GM12878 (cell line): ENCODE results near the gene ACP3. TPM values are rescaled to one million over a fixed set of nuclear protein-coding genes. Genes with fewer than 3 reads are reported as not detected.

Source experiments
- ATAC-seq: fragments of 200-7000 bp; cut with Tn5 transposase; 3 replicates; pipeline ENCODE4 v1.9.1; 2020; ENCODE audit warnings: mild to moderate bottlenecking, moderate library complexity
- BruUV-seq: library from RNA; stranded (reverse); fragments of 400-500 nt; replicated peaks from 2 replicates; lab custom pipeline; 2021; lab: Mats Ljungman, UMichigan
- CTCF ChIA-PET: fragments of 300-600 bp; sonication (Branson Sonifier 250); formaldehyde crosslinking; extraction: SDS; loops from one replicate; lab custom pipeline; 2021; ENCODE audit warnings: inconsistent platforms; lab: Yijun Ruan, JAX
- POLR2A ChIA-PET: fragments of 350-600 bp; formaldehyde crosslinking; extraction: SDS; loops from one replicate; lab custom pipeline; 2021; ENCODE audit warnings: inconsistent platforms; lab: Charles Lee
- RAD21 ChIA-PET: fragments of 300-600 bp; sonication (Branson Sonifier 250); formaldehyde crosslinking; loops from one replicate; lab custom pipeline; 2023; ENCODE audit warnings: antibody characterized with exemption; ENCODE audit not compliant: unreplicated experiment; lab: Charles Lee
- SMC1A ChIA-PET: fragments of 300-600 bp; sonication (Branson Sonifier 250); formaldehyde crosslinking; loops from one replicate; lab custom pipeline; 2023; ENCODE audit not compliant: unreplicated experiment, uncharacterized antibody; lab: Charles Lee
- DNase-seq: peaks from one replicate; pipeline ENCODE4 v3.0.0-alpha.2; 2011; ENCODE audit warnings: low read depth, low spot score
- FAIRE-seq: peaks from 3 replicates; lab custom pipeline; 2011; peaks lifted over from hg19 to GRCh38; lab: Jason Lieb, UNC
- H2AFZ ChIP-seq: 2 replicates; pipeline ENCODE4 v1.6.0; 2011; ENCODE audit warnings: low read depth, low read length, control low read depth; ENCODE audit not compliant: control insufficient read depth
- H3K27ac ChIP-seq: 2 replicates; pipeline ENCODE4 v1.5.1; 2011; ENCODE audit warnings: control low read depth; ENCODE audit not compliant: control insufficient read depth, insufficient read depth
- H3K27me3 ChIP-seq, 2 experiments: replicated peaks in 1 of 2; 2 replicates each; pipeline versions ENCODE4 v1.6.0 to v1.6.1; 2011; ENCODE audit warnings: low read length in 1 of 2; ENCODE audit not compliant: control insufficient read depth in 2 of 2, insufficient read depth in 2 of 2
- H3K36me3 ChIP-seq, 2 experiments: 2 replicates each; pipeline ENCODE4 v1.5.1; 2011; ENCODE audit warnings: low read length in 1 of 2; ENCODE audit not compliant: control insufficient read depth in 2 of 2, insufficient read depth in 2 of 2
- H3K4me1 ChIP-seq: 2 replicates; pipeline ENCODE4 v1.6.1; 2011; ENCODE audit warnings: mild to moderate bottlenecking, low read length, moderate library complexity, mixed read lengths; ENCODE audit not compliant: control insufficient read depth, insufficient read depth
- H3K4me2 ChIP-seq: 2 replicates; pipeline ENCODE4 v1.6.0; 2011; ENCODE audit warnings: control low read depth; ENCODE audit not compliant: control insufficient read depth, insufficient read depth
- H3K4me3 ChIP-seq: fragments of 200-600 bp; sonication (generic); 2 replicates; pipeline ENCODE4 v1.5.1; 2016
- H3K79me2 ChIP-seq: 2 replicates; pipeline ENCODE4 v1.6.0; 2011; ENCODE audit warnings: low read length; ENCODE audit not compliant: control insufficient read depth, insufficient read depth
- H3K9ac ChIP-seq: 2 replicates; pipeline ENCODE4 v1.8.0; 2011; ENCODE audit warnings: low read length, control low read depth, mixed read lengths; ENCODE audit not compliant: control insufficient read depth, insufficient read depth
- H3K9me3 ChIP-seq: replicated peaks from 3 replicates; pipeline ENCODE4 v1.5.1; 2011; ENCODE audit warnings: mild to moderate bottlenecking, low read length; ENCODE audit not compliant: control insufficient read depth, insufficient read depth
- H4K20me1 ChIP-seq: 2 replicates; pipeline ENCODE4 v1.6.0; 2011; ENCODE audit not compliant: control insufficient read depth, insufficient read depth
- ATF2 ChIP-seq: IDR thresholded peaks from 2 replicates; pipeline ENCODE4 v1.6.1; 2012; ENCODE audit warnings: low read length, inconsistent platforms
- DPF2 ChIP-seq: fragments of 450-650 bp; IDR thresholded peaks from 2 replicates; pipeline ENCODE4 v1.6.1; 2017; ENCODE audit warnings: mild to moderate bottlenecking
- IKZF2 ChIP-seq, 2 experiments: fragments of 450-650 bp; IDR thresholded peaks; 2 replicates each; pipeline ENCODE4 v1.6.1; 2017; ENCODE audit warnings: mild to moderate bottlenecking in 2 of 2, moderate library complexity in 2 of 2
- IRF4 ChIP-seq: IDR thresholded peaks from 2 replicates; pipeline ENCODE4 v1.6.1; 2011; ENCODE audit warnings: low read depth, low read length
- JUNB ChIP-seq: IDR thresholded peaks from 2 replicates; pipeline ENCODE4 v1.6.1; 2016; ENCODE audit warnings: antibody characterized with exemption, mild to moderate bottlenecking
- NFIC ChIP-seq: IDR thresholded peaks from 2 replicates; pipeline ENCODE4 v1.6.1; 2012; ENCODE audit warnings: low read depth, mild to moderate bottlenecking, inconsistent platforms, low read length, moderate library complexity
- NFYA ChIP-seq: IDR thresholded peaks from 2 replicates; pipeline ENCODE4 v1.6.1; 2011; ENCODE audit warnings: low read depth, mild to moderate bottlenecking, low read length, improper control_type of control experiment, borderline replicate concordance
- RUNX3 ChIP-seq: IDR thresholded peaks from 2 replicates; pipeline ENCODE4 v1.6.1; 2012; ENCODE audit warnings: low read length, inconsistent platforms
- TCF7 ChIP-seq: IDR thresholded peaks from 2 replicates; pipeline ENCODE4 v1.6.1; 2014; ENCODE audit warnings: antibody characterized with exemption, borderline replicate concordance
- WGBS: methylation state at CpG from one replicate; pipeline ENCODE4 v1.1.6; 2016; ENCODE audit warnings: low lambda C conversion rate; ENCODE audit not compliant: insufficient replicate concordance, insufficient coverage; ENCODE audit errors: missing lambda C conversion rate; 5-methylcytosine and 5-hydroxymethylcytosine counted together
- in situ Hi-C: fragments of 300-500 bp; cut with MboI; formaldehyde crosslinking; loops from 9 replicates; pipeline ENCODE4 v1.14.3; 2018; ENCODE audit warnings: mixed read lengths
- intact Hi-C: fragments of 100-400 bp; cut with micrococcal nuclease; formaldehyde crosslinking; loops from one replicate; pipeline ENCODE4 v1.14.2; 2022; ENCODE audit not compliant: unreplicated experiment
- polyA plus RNA-seq, 11 experiments: library from polyadenylated mRNA; depleted of rRNA in 4 of 11; unstranded in 6 of 11; stranded (reverse) in 5 of 11; fragments of >200 nt; fragmentation: Nextera tagmentation in 4 of 11; fragmentation: Illumina TruSeq in 1 of 11; extraction: Ambion mirVana in 4 of 11; extraction: Trizol in 1 of 11; gene quantifications; 1 replicate in 1 of 11; 2 replicates in 10 of 11; pipeline versions ENCODE4 v1.2.1 to v1.2.3, GENCODE V29; 2011 to 2016; ENCODE audit warnings: inconsistent platforms in 2 of 11, missing spikeins in 2 of 11, low read depth in 1 of 11
- total RNA-seq, 4 experiments: library from RNA; depleted of rRNA in 3 of 4; stranded (reverse); fragments of >200 nt in 3 of 4; fragmentation: Illumina TruSeq in 1 of 4; extraction: Trizol in 1 of 4; gene quantifications; 2 replicates each; pipeline versions ENCODE4 v1.2.1 to v1.2.3, GENCODE V29; 2013 to 2021
- TF ChIP-seq, protein P1 (sequence below): fragments of 450-650 bp; IDR thresholded peaks from 2 replicates; pipeline ENCODE4 v1.6.1; 2017; ENCODE audit warnings: antibody characterized with exemption, mild to moderate bottlenecking, moderate library complexity

The ACP3 gene
- total and polyA plus RNA-seq, 10 of the 15 experiments (the other 5 are each of a cell fraction or from before 2014, with no cell fraction given): 0.05 to 0.41 TPM; not detected in 8

GRCh38 chr3:132378048-132378762 is 61.0 kb downstream of the ACP3 start:
- ChIA-PET POLR2A (interaction anchor here (0.7 to 1.2 kb wide), 2 partner anchors 17 to 1097 kb away, joined by 3 to 4 read pairs; no protein-coding TSS in a partner anchor), SMC1A (interaction anchor here (0.6 kb wide), 1 partner anchor 62 kb away, joined by 3 read pairs; no protein-coding TSS in a partner anchor), RAD21 (no interaction called here), CTCF (interaction anchor here (1.0 kb wide), 1 partner anchor 36 kb away, joined by 4 read pairs; no protein-coding TSS in a partner anchor)
- no peak for DNase-seq
- Histone ChIP-seq H3K9me3 (peaks cover 5% of the 10 kb centered on the region; the same call in 2 of the 3 replicates), H3K4me3 (no peak overlapping the region), H4K20me1 (no peaks in the 10 kb centered on the region), H3K27ac (no peak overlapping the region; the same call in 1 of the 2 replicates), H3K4me2 (no peak overlapping the region; the same call in 1 of the 2 replicates), H2AFZ (no peak overlapping the region), H3K9ac (no peak overlapping the region), H3K79me2 (no peaks in the 10 kb centered on the region), H3K4me1 (peaks cover 4% of the 10 kb centered on the region; the same call in 1 of the 2 replicates), H3K36me3 (no peaks in the 10 kb centered on the region), H3K27me3 (no peaks in the 10 kb centered on the region)
- intact Hi-C loops: no loop called here
- ATAC-seq: peak; percentile 75
- peak; percentile 43 for TF ChIP-seq ATF2
- peak; percentile 78 for TF ChIP-seq JUNB
- peak; percentile 69; the same call in 1 of the 2 replicates for TF ChIP-seq NFIC
- TF ChIP-seq TCF7: peak; percentile 32; the same call in 1 of the 2 replicates
- no peak for TF ChIP-seq NFYA
- TF ChIP-seq DPF2: 0 out of 2 replicates have a peak, but pooled peaks have one; percentile 22
- peak; percentile 68 for TF ChIP-seq RUNX3
- TF ChIP-seq IRF4: 0 out of 2 replicates have a peak, but pooled peaks have one; percentile 28
- TF ChIP-seq, protein P1, sequence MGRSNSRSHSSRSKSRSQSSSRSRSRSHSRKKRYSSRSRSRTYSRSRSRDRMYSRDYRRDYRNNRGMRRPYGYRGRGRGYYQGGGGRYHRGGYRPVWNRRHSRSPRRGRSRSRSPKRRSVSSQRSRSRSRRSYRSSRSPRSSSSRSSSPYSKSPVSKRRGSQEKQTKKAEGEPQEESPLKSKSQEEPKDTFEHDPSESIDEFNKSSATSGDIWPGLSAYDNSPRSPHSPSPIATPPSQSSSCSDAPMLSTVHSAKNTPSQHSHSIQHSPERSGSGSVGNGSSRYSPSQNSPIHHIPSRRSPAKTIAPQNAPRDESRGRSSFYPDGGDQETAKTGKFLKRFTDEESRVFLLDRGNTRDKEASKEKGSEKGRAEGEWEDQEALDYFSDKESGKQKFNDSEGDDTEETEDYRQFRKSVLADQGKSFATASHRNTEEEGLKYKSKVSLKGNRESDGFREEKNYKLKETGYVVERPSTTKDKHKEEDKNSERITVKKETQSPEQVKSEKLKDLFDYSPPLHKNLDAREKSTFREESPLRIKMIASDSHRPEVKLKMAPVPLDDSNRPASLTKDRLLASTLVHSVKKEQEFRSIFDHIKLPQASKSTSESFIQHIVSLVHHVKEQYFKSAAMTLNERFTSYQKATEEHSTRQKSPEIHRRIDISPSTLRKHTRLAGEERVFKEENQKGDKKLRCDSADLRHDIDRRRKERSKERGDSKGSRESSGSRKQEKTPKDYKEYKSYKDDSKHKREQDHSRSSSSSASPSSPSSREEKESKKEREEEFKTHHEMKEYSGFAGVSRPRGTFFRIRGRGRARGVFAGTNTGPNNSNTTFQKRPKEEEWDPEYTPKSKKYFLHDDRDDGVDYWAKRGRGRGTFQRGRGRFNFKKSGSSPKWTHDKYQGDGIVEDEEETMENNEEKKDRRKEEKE: no peak
- peak; percentile 23 to 38; a peak in 3 of 4 replicates for TF ChIP-seq IKZF2 (IDR thresholded peaks at IDR 0.05)
- BruUV-seq: no TSS peak
- in situ Hi-C loops: no loop called here
- 0% methylated on average over 2 of the region's 2 CpGs for WGBS
- peak; percentile 38 for FAIRE-seq
